HL-60 (cell line): Measurements from ENCODE around the gene SDK1.

ENCODE experiments used
- DNase-seq, 2 experiments: peaks; one replicate each; pipeline ENCODE4 v3.0.0-alpha.2; 2010 to 2020; ENCODE audit warnings: low read depth in 1 of 2, low spot score in 1 of 2
- H3K27ac ChIP-seq: fragments of 250-450 bp; sonication (Bioruptor Pico); replicated peaks from 2 replicates; pipeline ENCODE4 v1.5.1; 2020; ENCODE audit warnings: mild to moderate bottlenecking, moderate library complexity
- H3K27me3 ChIP-seq: fragments of 250-450 bp; sonication (Bioruptor Pico); 2 replicates; pipeline ENCODE4 v1.5.1; 2021; ENCODE audit warnings: mild to moderate bottlenecking, moderate library complexity; ENCODE audit not compliant: insufficient read depth, poor library complexity, severe bottlenecking
- H3K4me3 ChIP-seq: replicated peaks from 2 replicates; pipeline ENCODE4 v1.5.1; 2011; ENCODE audit warnings: mild to moderate bottlenecking, control low read depth, low read length; ENCODE audit not compliant: insufficient read depth
- GABPA ChIP-seq: IDR thresholded peaks from 2 replicates; pipeline ENCODE4 v1.6.1; 2012; ENCODE audit warnings: low read depth
- POLR2AphosphoS5 ChIP-seq: IDR thresholded peaks from 2 replicates; pipeline ENCODE4 v1.6.1; 2012; ENCODE audit warnings: low read depth
- SPI1 ChIP-seq: IDR thresholded peaks from 2 replicates; pipeline ENCODE4 v1.6.1; 2012; ENCODE audit warnings: low read depth, mild to moderate bottlenecking, borderline replicate concordance
- TF ChIP-seq, protein P1 (sequence below): IDR thresholded peaks from one replicate; pipeline ENCODE4 v1.5.1; 2011; ENCODE audit warnings: low read length, control low read depth, inconsistent platforms; ENCODE audit not compliant: insufficient read depth
- TF ChIP-seq, protein P2 (sequence below): IDR thresholded peaks from 2 replicates; pipeline ENCODE4 v1.6.1; 2012; ENCODE audit warnings: low read depth; ENCODE audit not compliant: insufficient replicate concordance

SDK1 gene

DNA sequence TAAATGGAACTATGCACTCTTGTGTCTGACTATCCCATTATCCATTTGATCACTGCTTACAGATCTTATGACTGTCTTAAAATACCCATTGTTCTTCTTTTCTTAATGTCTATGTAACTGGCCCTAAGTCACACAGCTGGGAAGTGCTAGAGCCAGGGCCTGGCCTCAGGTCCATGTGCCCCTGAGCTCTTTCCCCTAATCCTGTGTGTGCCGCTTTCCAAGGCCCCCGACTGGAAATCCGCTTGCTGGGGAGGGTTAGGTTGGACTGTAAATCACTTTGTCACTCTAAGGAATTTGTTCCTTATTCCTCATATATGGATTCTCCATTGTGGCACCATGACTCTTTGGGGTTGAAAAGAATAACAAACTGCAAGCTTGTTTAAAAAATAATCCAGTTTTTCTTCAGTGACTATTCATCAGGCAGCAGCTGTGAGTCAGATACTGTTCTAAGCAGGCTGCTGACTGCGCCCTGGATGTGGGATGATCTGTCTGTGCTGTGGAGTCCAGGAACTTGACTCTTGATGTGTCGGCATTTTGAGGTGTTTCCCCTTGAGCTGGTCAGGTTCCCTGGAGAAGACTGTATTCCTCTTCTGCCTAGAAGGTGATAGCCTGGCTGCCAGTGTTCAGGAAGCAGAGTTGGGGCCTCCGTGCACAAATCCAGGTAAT, 236.3 kb downstream of the SDK1 start:
- H3K27ac ChIP-seq = no peak overlapping the region
- H3K4me3 ChIP-seq = no peak overlapping the region
- DNase-seq = no peak
- no peaks in the 10 kb centered on the region for H3K27me3 ChIP-seq
- TF ChIP-seq, protein P1, sequence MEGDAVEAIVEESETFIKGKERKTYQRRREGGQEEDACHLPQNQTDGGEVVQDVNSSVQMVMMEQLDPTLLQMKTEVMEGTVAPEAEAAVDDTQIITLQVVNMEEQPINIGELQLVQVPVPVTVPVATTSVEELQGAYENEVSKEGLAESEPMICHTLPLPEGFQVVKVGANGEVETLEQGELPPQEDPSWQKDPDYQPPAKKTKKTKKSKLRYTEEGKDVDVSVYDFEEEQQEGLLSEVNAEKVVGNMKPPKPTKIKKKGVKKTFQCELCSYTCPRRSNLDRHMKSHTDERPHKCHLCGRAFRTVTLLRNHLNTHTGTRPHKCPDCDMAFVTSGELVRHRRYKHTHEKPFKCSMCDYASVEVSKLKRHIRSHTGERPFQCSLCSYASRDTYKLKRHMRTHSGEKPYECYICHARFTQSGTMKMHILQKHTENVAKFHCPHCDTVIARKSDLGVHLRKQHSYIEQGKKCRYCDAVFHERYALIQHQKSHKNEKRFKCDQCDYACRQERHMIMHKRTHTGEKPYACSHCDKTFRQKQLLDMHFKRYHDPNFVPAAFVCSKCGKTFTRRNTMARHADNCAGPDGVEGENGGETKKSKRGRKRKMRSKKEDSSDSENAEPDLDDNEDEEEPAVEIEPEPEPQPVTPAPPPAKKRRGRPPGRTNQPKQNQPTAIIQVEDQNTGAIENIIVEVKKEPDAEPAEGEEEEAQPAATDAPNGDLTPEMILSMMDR = no peak
- TF ChIP-seq SPI1 (no peak), POLR2AphosphoS5 (no peak), GABPA (no peak)
- TF ChIP-seq, protein P2, sequence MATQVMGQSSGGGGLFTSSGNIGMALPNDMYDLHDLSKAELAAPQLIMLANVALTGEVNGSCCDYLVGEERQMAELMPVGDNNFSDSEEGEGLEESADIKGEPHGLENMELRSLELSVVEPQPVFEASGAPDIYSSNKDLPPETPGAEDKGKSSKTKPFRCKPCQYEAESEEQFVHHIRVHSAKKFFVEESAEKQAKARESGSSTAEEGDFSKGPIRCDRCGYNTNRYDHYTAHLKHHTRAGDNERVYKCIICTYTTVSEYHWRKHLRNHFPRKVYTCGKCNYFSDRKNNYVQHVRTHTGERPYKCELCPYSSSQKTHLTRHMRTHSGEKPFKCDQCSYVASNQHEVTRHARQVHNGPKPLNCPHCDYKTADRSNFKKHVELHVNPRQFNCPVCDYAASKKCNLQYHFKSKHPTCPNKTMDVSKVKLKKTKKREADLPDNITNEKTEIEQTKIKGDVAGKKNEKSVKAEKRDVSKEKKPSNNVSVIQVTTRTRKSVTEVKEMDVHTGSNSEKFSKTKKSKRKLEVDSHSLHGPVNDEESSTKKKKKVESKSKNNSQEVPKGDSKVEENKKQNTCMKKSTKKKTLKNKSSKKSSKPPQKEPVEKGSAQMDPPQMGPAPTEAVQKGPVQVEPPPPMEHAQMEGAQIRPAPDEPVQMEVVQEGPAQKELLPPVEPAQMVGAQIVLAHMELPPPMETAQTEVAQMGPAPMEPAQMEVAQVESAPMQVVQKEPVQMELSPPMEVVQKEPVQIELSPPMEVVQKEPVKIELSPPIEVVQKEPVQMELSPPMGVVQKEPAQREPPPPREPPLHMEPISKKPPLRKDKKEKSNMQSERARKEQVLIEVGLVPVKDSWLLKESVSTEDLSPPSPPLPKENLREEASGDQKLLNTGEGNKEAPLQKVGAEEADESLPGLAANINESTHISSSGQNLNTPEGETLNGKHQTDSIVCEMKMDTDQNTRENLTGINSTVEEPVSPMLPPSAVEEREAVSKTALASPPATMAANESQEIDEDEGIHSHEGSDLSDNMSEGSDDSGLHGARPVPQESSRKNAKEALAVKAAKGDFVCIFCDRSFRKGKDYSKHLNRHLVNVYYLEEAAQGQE = no peak

DNA sequence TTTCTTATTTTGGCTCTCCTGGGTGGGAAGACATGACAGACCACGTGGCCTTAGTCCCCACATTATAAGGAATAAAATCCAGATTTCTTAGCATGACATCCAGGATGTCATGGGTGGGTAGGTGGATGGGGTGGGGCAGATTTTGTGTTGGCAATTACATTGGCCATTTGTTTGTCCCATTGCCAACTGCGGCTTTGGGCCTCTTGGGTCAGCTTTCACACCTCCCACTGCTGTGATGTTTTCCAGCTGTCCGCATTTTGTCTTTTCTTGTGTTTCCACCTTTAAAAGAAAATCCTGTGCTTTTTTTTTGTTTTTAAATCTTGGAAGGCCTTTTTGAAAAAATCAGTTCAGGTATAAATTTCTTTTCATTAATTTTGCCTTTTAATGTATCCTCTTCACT, 237.0 kb downstream of the SDK1 start:
- TF ChIP-seq, protein P2 = no peak
- no peak for TF ChIP-seq GABPA
- TF ChIP-seq, protein P1 = no peak
- TF ChIP-seq SPI1 = no peak
- TF ChIP-seq POLR2AphosphoS5 = no peak
- no peak overlapping the region for H3K27ac ChIP-seq
- no peaks in the 10 kb centered on the region for H3K27me3 ChIP-seq
- no peak overlapping the region for H3K4me3 ChIP-seq
- no peak for DNase-seq

DNA sequence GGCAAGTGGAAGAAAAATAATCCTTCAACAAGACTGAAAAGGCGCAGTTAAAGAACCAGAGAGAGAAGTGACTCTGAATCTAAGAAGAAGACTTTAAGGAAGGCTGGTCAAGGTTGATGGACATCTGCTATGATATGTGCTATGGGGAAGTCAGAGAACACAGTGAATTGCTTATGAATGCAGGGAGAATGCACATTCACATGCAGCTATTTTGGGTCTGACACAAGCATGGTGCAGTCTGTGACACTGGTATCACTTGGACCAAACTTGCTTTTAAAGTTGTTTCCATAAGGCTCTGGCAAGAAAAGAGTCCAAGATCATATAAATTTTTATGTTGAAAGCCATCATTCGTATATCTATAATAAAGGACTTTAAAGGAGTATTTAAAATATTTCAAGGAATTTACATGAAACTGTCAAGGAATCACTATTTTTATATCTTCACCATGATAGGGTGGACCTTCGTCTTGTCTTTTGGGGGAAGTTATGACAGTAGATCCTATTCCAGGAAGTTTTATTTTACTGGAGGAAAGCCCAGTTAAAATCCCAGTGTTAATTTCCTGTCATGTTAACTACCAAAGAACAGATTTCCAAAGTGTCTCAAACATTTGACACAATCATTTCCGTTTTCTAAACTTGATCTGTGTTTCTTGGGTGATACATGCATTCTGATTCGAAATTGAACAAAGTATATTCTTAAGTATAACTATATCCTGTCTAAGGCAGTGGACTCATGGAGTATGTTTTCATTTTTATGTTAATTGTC, 239.6 kb downstream of the SDK1 start:
- no peaks in the 10 kb centered on the region for H3K27me3 ChIP-seq
- DNase-seq = no peak
- H3K27ac ChIP-seq = no peak overlapping the region
- no peak overlapping the region for H3K4me3 ChIP-seq
- TF ChIP-seq, protein P2 = no peak
- TF ChIP-seq, protein P1 = no peak
- no peak for TF ChIP-seq SPI1
